ENCODE data around the gene ZNF646. TPM values are rescaled to one million over a fixed set of nuclear protein-coding genes. Genes with fewer than 3 reads are reported as not detected.

Gene ZNF646
- total and polyA plus RNA-seq, 2 of the 13 experiments (the other 11 are each of a cell fraction or from before 2014, with no cell fraction given), result 3.4 to 10.9 TPM

- TF ChIP-seq CSRNP2 (CRISPR knock-in tag; conservative IDR thresholded peaks at IDR 0.05; ENCODE audit: low read depth), result no peak
- no peak for TF ChIP-seq ZBTB14 (CRISPR knock-in tag; IDR thresholded peaks at IDR 0.05)
- TF ChIP-seq ZNF839 (CRISPR knock-in tag; IDR thresholded peaks at IDR 0.05; ENCODE audit: borderline replicate concordance), result no peak; the same call in 1 of the 2 replicates
- no peak for TF ChIP-seq PRPF4 (IDR thresholded peaks at IDR 0.05; ENCODE audit: low read depth, low read length, poor library complexity, severe bottlenecking)
- TF ChIP-seq DMAP1 (CRISPR knock-in tag; IDR thresholded peaks at IDR 0.05), result no peak
- TF ChIP-seq ARNT (IDR thresholded peaks at IDR 0.05), result no peak
- TF ChIP-seq ZNF512 (CRISPR knock-in tag; IDR thresholded peaks at IDR 0.05), result no peak
- peak; percentile 82; the same call in 1 of the 2 replicates for TF ChIP-seq CHD4 (IDR thresholded peaks at IDR 0.05; ENCODE audit: borderline replicate concordance, low read length)
- 0 out of 2 replicates have a peak, but pooled peaks have one; percentile 9 for TF ChIP-seq U2AF2 (IDR thresholded peaks at IDR 0.05; ENCODE audit: low read depth, low read length)
- no peak for TF ChIP-seq FOXM1 (CRISPR knock-in tag; IDR thresholded peaks at IDR 0.05)
- TF ChIP-seq ZNF136 (CRISPR knock-in tag; IDR thresholded peaks at IDR 0.05; ENCODE audit: low read depth), result 0 out of 2 replicates have a peak, but pooled peaks have one; percentile 26
- TF ChIP-seq NR3C1 (CRISPR knock-in tag; IDR thresholded peaks at IDR 0.05), result no peak
- no peak for TF ChIP-seq RARA (CRISPR knock-in tag; IDR thresholded peaks at IDR 0.05)
- no peak for TF ChIP-seq RFX5 (IDR thresholded peaks at IDR 0.05; ENCODE audit: low read depth, low read length)
- TF ChIP-seq KAT7 (CRISPR knock-in tag; IDR thresholded peaks at IDR 0.05; ENCODE audit: borderline replicate concordance), result no peak
- TF ChIP-seq FOXO4 (CRISPR knock-in tag; conservative IDR thresholded peaks at IDR 0.05), result no peak
- no peak for TF ChIP-seq ZNF780A (CRISPR knock-in tag; IDR thresholded peaks at IDR 0.05)
- TF ChIP-seq FOXK2 (IDR thresholded peaks at IDR 0.05), result no peak
- TF ChIP-seq FOSL2 (CRISPR knock-in tag; IDR thresholded peaks at IDR 0.05), result peak; percentile 9; the same call in 1 of the 2 replicates
- no peak for TF ChIP-seq RBFOX2 (IDR thresholded peaks at IDR 0.05; ENCODE audit: low read depth, low read length)
- TF ChIP-seq DDIT3 (CRISPR knock-in tag; IDR thresholded peaks at IDR 0.05), result no peak
- no peak for TF ChIP-seq ZNF34 (CRISPR knock-in tag; IDR thresholded peaks at IDR 0.05; ENCODE audit: borderline replicate concordance)
- TF ChIP-seq ZBTB38 (CRISPR knock-in tag; IDR thresholded peaks at IDR 0.05), result no peak
- no peak for TF ChIP-seq BRF2 (CRISPR knock-in tag; IDR thresholded peaks at IDR 0.05)
- TF ChIP-seq REL (CRISPR knock-in tag; conservative IDR thresholded peaks at IDR 0.05), result no peak
These were observed 1.6 kb upstream of the ZNF646 start (continued) for GRCh38 chr16:31072540-31073141.
